Spleen (tissue), 11 donors: Measurements from ENCODE around the gene LMBRD2. TPM values are rescaled to one million over a fixed set of nuclear protein-coding genes. Genes with fewer than 3 reads are reported as not detected.
"Not testable (repeated sequence)": the region's sequence is repeated elsewhere in the genome, so short reads cannot be mapped to it uniquely, and the experiment has no call there.

Experiments used
- DNase-seq: peaks from one replicate; pipeline ENCODE4 v3.0.0-alpha.2; 2020
- H3K27ac ChIP-seq, 8 donors: fragments of 200-600 bp; sonication (generic) in 7 of 8; 1 replicate in 4 of 8; 2 replicates in 4 of 8; pipeline versions ENCODE4 v1.5.0 to v1.8.0; 2016 to 2021; ENCODE audit warnings: inconsistent platforms in 4 of 8, mild to moderate bottlenecking in 4 of 8, moderate library complexity in 1 of 8
- H3K27me3 ChIP-seq, 7 donors: fragments of 200-600 bp; sonication (generic) in 6 of 7; replicated peaks in 1 of 7; 1 replicate in 4 of 7; 2 replicates in 3 of 7; pipeline versions ENCODE4 v1.5.0 to v1.8.0; 2016 to 2021; ENCODE audit warnings: inconsistent platforms in 3 of 7, mild to moderate bottlenecking in 1 of 7
- H3K36me3 ChIP-seq, 6 donors: fragments of 200-600 bp; sonication (generic) in 5 of 6; 1 replicate in 4 of 6; 2 replicates in 2 of 6; pipeline versions ENCODE4 v1.5.0 to v1.8.0; 2016 to 2021; ENCODE audit warnings: inconsistent platforms in 2 of 6
- H3K4me1 ChIP-seq, 6 donors: fragments of 200-600 bp; sonication (generic) in 5 of 6; 1 replicate in 3 of 6; 2 replicates in 3 of 6; pipeline versions ENCODE4 v1.5.0 to v1.8.0; 2016 to 2021; ENCODE audit warnings: inconsistent platforms in 3 of 6
- H3K4me3 ChIP-seq, 8 donors: fragments of 200-600 bp; sonication (generic) in 7 of 8; 1 replicate in 4 of 8; 2 replicates in 4 of 8; pipeline versions ENCODE4 v1.5.0 to v1.8.0; 2016 to 2021; ENCODE audit warnings: inconsistent platforms in 4 of 8, mild to moderate bottlenecking in 4 of 8, moderate library complexity in 2 of 8
- H3K9me3 ChIP-seq, 8 donors: fragments of 200-600 bp; sonication (generic) in 7 of 8; 1 replicate in 4 of 8; 2 replicates in 4 of 8; pipeline versions ENCODE4 v1.5.0 to v1.8.0; 2016 to 2021; ENCODE audit warnings: inconsistent platforms in 4 of 8
- CTCF ChIP-seq, 11 experiments: fragments of 200-600 bp in 7 of 11; fragments of 450-650 bp in 4 of 11; sonication (generic) in 4 of 11; IDR thresholded peaks in 8 of 11; conservative IDR thresholded peaks in 3 of 11; 1 replicate in 7 of 11; 2 replicates in 4 of 11; pipeline versions ENCODE4 v1.4.0 to v1.8.0; 2016 to 2021; ENCODE audit warnings: antibody characterized with exemption in 11 of 11, inconsistent platforms in 4 of 11, mild to moderate bottlenecking in 1 of 11
- POLR2A ChIP-seq, 3 donors: fragments of 450-650 bp; IDR thresholded peaks; one replicate each; pipeline ENCODE4 v1.5.1; 2017; ENCODE audit warnings: antibody characterized with exemption in 3 of 3, mild to moderate bottlenecking in 1 of 3
- POLR2AphosphoS5 ChIP-seq, 3 donors: sonication (generic); formaldehyde crosslinking; IDR thresholded peaks; one replicate each; pipeline ENCODE4 v1.5.1; 2017; ENCODE audit warnings: antibody characterized with exemption in 3 of 3
- WGBS, 5 donors: extraction: QIAGEN DNeasy Blood & Tissue Kit in 3 of 5; methylation state at CpG; one replicate each; pipeline versions ENCODE4 v1.1.5 to v1.1.7; 2013 to 2018; 5-methylcytosine and 5-hydroxymethylcytosine counted together
- intact Hi-C: fragments of 100-400 bp; cut with DNase I; formaldehyde crosslinking; loops from one replicate; pipeline ENCODE4 v1.15.0; 2023; ENCODE audit warnings: low total_unique reads
- polyA plus RNA-seq, 3 donors: library from polyadenylated mRNA; stranded (reverse); fragments of 200-250 nt; gene quantifications; one replicate each; pipeline ENCODE4 v1.2.1, GENCODE V29; 2013
- total RNA-seq, 7 donors: library from RNA; depleted of rRNA in 3 of 7; stranded (reverse); fragments of >200 nt in 3 of 7; fragmentation: NEBNext Ultra II Directional in 4 of 7; extraction: Animal tissue kit (Norgen Biotek cat#: 25700) in 4 of 7; gene quantifications; one replicate each; pipeline versions ENCODE4 v1.1.0 to v1.2.1, GENCODE V29; 2016 to 2021
- donor health status: healthy with polysubstance abuse.
- donor health status: DM: no; HTN: no; CAD: no; lungs with moderate emphysema.
- donor health status: DM: no; HTN: no; CAD: no.
- donor health status: Bipolar disorder and iron deficiency.
- donor health status: healthy.
- donor health status: DM: no; HTN: no; CAD: no.
- donor health status: DM: yes; HTN: yes; CAD: no.

Gene LMBRD2
- total and polyA plus RNA-seq, 10 donors, result 1.4 to 19.5 (median 12.2) TPM

GRCh38 chr5:36198281-36198680 is 46.6 kb upstream of the LMBRD2 start:
- no peak for DNase-seq
- TF ChIP-seq CTCF (IDR thresholded peaks at IDR 0.05 in 8 of 11, conservative IDR thresholded peaks at IDR 0.05 in 3 of 11) (no peak), POLR2A (IDR thresholded peaks at IDR 0.05) (no peak), POLR2AphosphoS5 (IDR thresholded peaks at IDR 0.05) (no peak)
- intact Hi-C loops, result no loop called here

GRCh38 chr5:36193746-36194145 is 42.1 kb upstream of the LMBRD2 start:
- no peaks in the 10 kb centered on the region for H3K27me3 ChIP-seq
- TF ChIP-seq POLR2A (IDR thresholded peaks at IDR 0.05) (no peak), POLR2AphosphoS5 (IDR thresholded peaks at IDR 0.05) (no peak), CTCF (IDR thresholded peaks at IDR 0.05 in 8 of 11, conservative IDR thresholded peaks at IDR 0.05 in 3 of 11) (no peak)
- no peak for DNase-seq
- H3K36me3 ChIP-seq, result peaks cover 0 to 91% (median 24%) of the 10 kb centered on the region in 6 donors
- intact Hi-C loops, result no loop called here
- H3K9me3 ChIP-seq, result peaks cover 0 to 21% (median 12%) of the 10 kb centered on the region in 8 donors
- H3K4me1 ChIP-seq, result no peaks in the 10 kb centered on the region
- H3K4me3 ChIP-seq, result no peak overlapping the region
- WGBS, 5 donors, result 96 to 98% (median 97%) methylated on average over 5 of the region's 5 CpGs
- no peak overlapping the region for H3K27ac ChIP-seq

More at GRCh38 chr5:36198281-36198680, 46.6 kb upstream of the LMBRD2 start:
- no peaks in the 10 kb centered on the region for H3K27me3 ChIP-seq
- H3K27ac ChIP-seq, result no peak overlapping the region
- H3K36me3 ChIP-seq, result peaks cover 0 to 88% (median 32%) of the 10 kb centered on the region in 6 donors
- no peaks in the 10 kb centered on the region for H3K9me3 ChIP-seq
- no peak overlapping the region for H3K4me3 ChIP-seq
- no peaks in the 10 kb centered on the region for H3K4me1 ChIP-seq

DNA sequence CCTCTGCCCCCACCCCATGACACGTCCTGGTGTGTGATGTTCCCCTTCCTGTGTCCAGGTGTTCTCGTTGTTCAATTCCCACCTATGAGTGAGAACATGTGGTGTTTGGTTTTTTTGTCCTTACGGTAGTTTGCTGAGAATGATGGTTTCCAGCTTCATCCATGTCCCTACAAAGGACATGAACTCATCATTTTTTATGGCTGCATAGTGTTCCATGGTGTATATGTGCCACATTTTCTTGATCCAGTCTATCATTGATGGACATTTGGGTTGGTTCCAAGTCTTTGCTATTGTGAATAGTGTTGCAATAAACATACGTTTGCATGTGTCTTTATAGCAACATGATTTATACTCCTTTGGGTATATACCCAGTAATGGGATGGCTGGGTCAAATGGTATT is 32.7 kb upstream of the LMBRD2 start:
- 47 to 95% (median 89%) methylated on average over 2 to 4 of the region's 4 CpGs for WGBS, 5 donors

GRCh38 chr5:36181774-36182173 is 30.1 kb upstream of the LMBRD2 start:
- DNase-seq, result no peak
- Histone ChIP-seq H3K9me3 (peaks cover 0 to 4% (median 0%) of the 10 kb centered on the region in 8 donors), H3K36me3 (peaks cover 0 to 91% (median 42%) of the 10 kb centered on the region in 6 donors), H3K4me1 (no peaks in the 10 kb centered on the region), H3K27ac (no peak overlapping the region), H3K27me3 (no peaks in the 10 kb centered on the region), H3K4me3 (no peak overlapping the region)
- intact Hi-C loops, result no loop called here
- 75 to 88% (median 81%) methylated on average over 2 of the region's 2 CpGs for WGBS, 5 donors
- TF ChIP-seq CTCF (IDR thresholded peaks at IDR 0.05 in 8 of 11, conservative IDR thresholded peaks at IDR 0.05 in 3 of 11) (no peak), POLR2A (IDR thresholded peaks at IDR 0.05) (no peak), POLR2AphosphoS5 (IDR thresholded peaks at IDR 0.05) (no peak)

More for the DNA sequence above, 32.7 kb upstream of the LMBRD2 start:
- peaks cover 0 to 15% (median 9%) of the 10 kb centered on the region in 8 donors for H3K9me3 ChIP-seq
- DNase-seq, H3K27me3 ChIP-seq, intact Hi-C loops, H3K27ac ChIP-seq, H3K4me1 ChIP-seq, H3K4me3 ChIP-seq: not testable (repeated sequence)
- peaks cover 0 to 86% (median 22%) of the 10 kb centered on the region in 6 donors for H3K36me3 ChIP-seq
